H9 (cell line): ENCODE measurements around the gene HHAT. TPM values are rescaled to one million over a fixed set of nuclear protein-coding genes. Genes with fewer than 3 reads are reported as not detected.

Source experiments
- DNase-seq: peaks from one replicate; pipeline ENCODE4 v3.0.0-alpha.2; 2017
- H2AFZ ChIP-seq: one replicate; pipeline ENCODE4 v1.6.1; 2013; ENCODE audit warnings: mild to moderate bottlenecking, low read length, control low read depth, moderate library complexity
- H2AK5ac ChIP-seq: 2 replicates; pipeline ENCODE4 v1.6.1; 2013; ENCODE audit warnings: low read length, control low read depth, mixed read lengths; ENCODE audit not compliant: insufficient read length
- H2BK120ac ChIP-seq: one replicate; pipeline ENCODE4 v1.6.1; 2013; ENCODE audit warnings: low read depth, mild to moderate bottlenecking, low read length, control low read depth, inconsistent platforms; ENCODE audit not compliant: poor library complexity, severe bottlenecking
- H2BK12ac ChIP-seq: 2 replicates; pipeline ENCODE4 v1.6.1; 2013; ENCODE audit warnings: low read length, control low read depth, mixed read lengths, low read depth; ENCODE audit not compliant: insufficient read length
- H2BK15ac ChIP-seq: 2 replicates; pipeline ENCODE4 v1.6.1; 2013; ENCODE audit warnings: low read depth, low read length, control low read depth
- H2BK20ac ChIP-seq: one replicate; pipeline ENCODE4 v1.6.1; 2013; ENCODE audit warnings: low read depth, mild to moderate bottlenecking, low read length, control low read depth, inconsistent platforms; ENCODE audit not compliant: poor library complexity, severe bottlenecking
- H2BK5ac ChIP-seq: 2 replicates; pipeline ENCODE4 v1.6.1; 2013; ENCODE audit warnings: low read length, control low read depth, mixed read lengths; ENCODE audit not compliant: insufficient read length
- H3K14ac ChIP-seq: 2 replicates; pipeline ENCODE4 v1.6.1; 2013; ENCODE audit warnings: low read length, control low read depth; ENCODE audit not compliant: insufficient read depth
- H3K18ac ChIP-seq: 2 replicates; pipeline ENCODE4 v1.6.1; 2013; ENCODE audit warnings: low read depth, mild to moderate bottlenecking, mixed read lengths, low read length, control low read depth; ENCODE audit not compliant: insufficient read length
- H3K23ac ChIP-seq: 2 replicates; pipeline ENCODE4 v1.6.1; 2013; ENCODE audit warnings: low read length, control low read depth, mixed read lengths, low read depth; ENCODE audit not compliant: insufficient read length
- H3K23me2 ChIP-seq: 2 replicates; pipeline ENCODE4 v1.6.1; 2013; ENCODE audit warnings: low read depth, mild to moderate bottlenecking, mixed read lengths, low read length, control low read depth; ENCODE audit not compliant: insufficient read length, poor library complexity, severe bottlenecking
- H3K27ac ChIP-seq: 2 replicates; pipeline ENCODE4 v1.5.1; 2013; ENCODE audit warnings: low read length, control low read depth, mixed read lengths, low read depth; ENCODE audit not compliant: insufficient read length
- H3K27me3 ChIP-seq: 2 replicates; pipeline ENCODE4 v1.6.1; 2013; ENCODE audit warnings: low read length, control low read depth, inconsistent platforms; ENCODE audit not compliant: insufficient read depth
- H3K4ac ChIP-seq: 2 replicates; pipeline ENCODE4 v1.6.1; 2013; ENCODE audit warnings: low read depth, mild to moderate bottlenecking, control low read depth, inconsistent platforms, low read length, moderate library complexity
- H3K4me1 ChIP-seq: 2 replicates; pipeline ENCODE4 v1.6.1; 2013; ENCODE audit warnings: low read length, control low read depth, inconsistent platforms; ENCODE audit not compliant: insufficient read depth
- H3K4me2 ChIP-seq: 2 replicates; pipeline ENCODE4 v1.6.1; 2013; ENCODE audit warnings: low read length, control low read depth, mixed read lengths; ENCODE audit not compliant: insufficient read length, insufficient read depth
- H3K56ac ChIP-seq: 2 replicates; pipeline ENCODE4 v1.6.1; 2013; ENCODE audit warnings: low read depth, mild to moderate bottlenecking, mixed read lengths, low read length, control low read depth; ENCODE audit not compliant: insufficient read length
- H3K79me1 ChIP-seq: 2 replicates; pipeline ENCODE4 v1.6.1; 2013; ENCODE audit warnings: low read depth, mild to moderate bottlenecking, moderate library complexity, low read length, control low read depth, inconsistent platforms; ENCODE audit not compliant: insufficient read depth, poor library complexity, severe bottlenecking
- H3K79me2 ChIP-seq: 2 replicates; pipeline ENCODE4 v1.6.1; 2013; ENCODE audit warnings: low read length, control low read depth, inconsistent platforms; ENCODE audit not compliant: insufficient read depth
- H3K9ac ChIP-seq: 2 replicates; pipeline ENCODE4 v1.6.1; 2013; ENCODE audit warnings: low read length, control low read depth, mixed read lengths; ENCODE audit not compliant: insufficient read length; ENCODE audit errors: extremely low read depth
- H3K9me3 ChIP-seq: one replicate; pipeline ENCODE4 v1.6.1; 2013; ENCODE audit warnings: low read depth, low read length, inconsistent platforms; ENCODE audit not compliant: control insufficient read depth
- H3T11ph ChIP-seq: one replicate; pipeline ENCODE4 v1.6.1; 2013; ENCODE audit warnings: mild to moderate bottlenecking, low read length, control low read depth, inconsistent platforms
- H4K20me1 ChIP-seq: one replicate; pipeline ENCODE4 v1.6.1; 2013; ENCODE audit not compliant: control insufficient read depth, insufficient read length, insufficient read depth
- H4K5ac ChIP-seq: 2 replicates; pipeline ENCODE4 v1.6.1; 2013; ENCODE audit warnings: low read depth, mild to moderate bottlenecking, mixed read lengths, low read length, control low read depth; ENCODE audit not compliant: insufficient read length
- H4K8ac ChIP-seq: replicated peaks from 2 replicates; pipeline ENCODE4 v1.6.1; 2013; ENCODE audit warnings: low read length, control low read depth, mixed read lengths, low read depth; ENCODE audit not compliant: insufficient read length
- H4K91ac ChIP-seq: 2 replicates; pipeline ENCODE4 v1.6.1; 2013; ENCODE audit warnings: low read depth, mild to moderate bottlenecking, moderate library complexity, mixed read lengths, low read length, control low read depth; ENCODE audit not compliant: insufficient read length
- H3K27ac Mint-ChIP-seq, 3 experiments: 2 replicates in 2 of 3; 3 replicates in 1 of 3; pipeline ENCODE4 v1.8.0; 2020 to 2021; ENCODE audit warnings: mixed read lengths in 3 of 3, mild to moderate bottlenecking in 1 of 3, moderate library complexity in 1 of 3
- H3K27me3 Mint-ChIP-seq: 2 replicates; pipeline ENCODE4 v1.8.0; 2021; ENCODE audit warnings: low read depth, mild to moderate bottlenecking, moderate library complexity, mixed read lengths
- H3K36me3 Mint-ChIP-seq, 3 experiments: 2 replicates in 2 of 3; 3 replicates in 1 of 3; pipeline ENCODE4 v1.8.0; 2020 to 2021; ENCODE audit warnings: low read depth in 3 of 3, mixed read lengths in 3 of 3; ENCODE audit not compliant: insufficient read depth in 1 of 3
- H3K4me1 Mint-ChIP-seq, 2 experiments: 2 replicates each; pipeline ENCODE4 v1.8.0; 2020; ENCODE audit warnings: mixed read lengths in 2 of 2
- H3K4me3 Mint-ChIP-seq, 2 experiments: 2 replicates in 1 of 2; 3 replicates in 1 of 2; pipeline ENCODE4 v1.8.0; 2020 to 2021; ENCODE audit warnings: mild to moderate bottlenecking in 2 of 2, mixed read lengths in 2 of 2, moderate library complexity in 1 of 2
- H3K9me3 Mint-ChIP-seq, 2 experiments: 2 replicates in 1 of 2; 3 replicates in 1 of 2; pipeline ENCODE4 v1.8.0; 2020; ENCODE audit warnings: mild to moderate bottlenecking in 2 of 2, mixed read lengths in 2 of 2, moderate library complexity in 1 of 2
- total RNA-seq: library from RNA; stranded (reverse); gene quantifications from 2 replicates; pipeline ENCODE4 v1.2.1, GENCODE V29; 2021
- TF ChIP-seq, protein P1 (sequence below): fragments of 200-600 bp; sonication (generic); conservative IDR thresholded peaks from 3 replicates; pipeline ENCODE4 v1.8.0; 2021; ENCODE audit warnings: antibody characterized with exemption, mild to moderate bottlenecking

Gene HHAT
- total RNA-seq, 1 experiment from 2014 or later: 0.48 TPM

DNA sequence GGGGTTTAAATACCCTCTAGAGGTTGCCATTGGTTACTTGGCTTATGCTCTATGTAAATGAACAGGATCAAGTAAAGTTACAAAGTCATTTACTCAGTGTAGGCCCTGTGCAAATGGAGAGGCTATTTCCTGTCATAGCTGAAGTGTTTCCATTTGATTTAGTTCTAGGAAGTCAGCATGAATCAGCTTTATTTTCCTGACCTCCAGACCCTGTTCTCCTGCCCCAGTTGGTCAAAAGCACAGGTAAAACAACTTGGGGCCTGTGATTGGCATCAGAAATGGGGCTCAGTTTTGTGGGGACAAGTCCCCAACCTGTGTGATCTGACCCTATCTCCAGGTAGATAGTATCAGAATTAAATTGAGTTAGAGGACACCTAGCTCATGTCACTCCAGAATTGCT lies 239.9 kb downstream of the HHAT start:
- Histone ChIP-seq H2AK5ac (no peak overlapping the region), H2BK120ac (no peak overlapping the region), H2BK15ac (no peak overlapping the region), H2BK12ac (no peak overlapping the region), H3K4me1 (no peaks in the 10 kb centered on the region), H3K23me2 (no peaks in the 10 kb centered on the region), H3K9ac (no peak overlapping the region), H3K56ac (no peak overlapping the region), H2BK5ac (no peak overlapping the region), H3K27ac (no peak overlapping the region), H4K8ac (no peak overlapping the region), H3K14ac (no peak overlapping the region), H4K20me1 (no peaks in the 10 kb centered on the region), H3K4me2 (no peak overlapping the region), H3K79me1 (no peaks in the 10 kb centered on the region), H4K91ac (no peak overlapping the region), H4K5ac (no peak overlapping the region), H3K9me3 (no peaks in the 10 kb centered on the region), H3K18ac (no peak overlapping the region), H3K4ac (no peak overlapping the region), H3T11ph (no peak overlapping the region), H3K79me2 (no peaks in the 10 kb centered on the region), H3K23ac (no peak overlapping the region), H2AFZ (no peak overlapping the region), H3K27me3 (no peaks in the 10 kb centered on the region), H2BK20ac (no peak overlapping the region)
- no peak for DNase-seq
- TF ChIP-seq, protein P1, sequence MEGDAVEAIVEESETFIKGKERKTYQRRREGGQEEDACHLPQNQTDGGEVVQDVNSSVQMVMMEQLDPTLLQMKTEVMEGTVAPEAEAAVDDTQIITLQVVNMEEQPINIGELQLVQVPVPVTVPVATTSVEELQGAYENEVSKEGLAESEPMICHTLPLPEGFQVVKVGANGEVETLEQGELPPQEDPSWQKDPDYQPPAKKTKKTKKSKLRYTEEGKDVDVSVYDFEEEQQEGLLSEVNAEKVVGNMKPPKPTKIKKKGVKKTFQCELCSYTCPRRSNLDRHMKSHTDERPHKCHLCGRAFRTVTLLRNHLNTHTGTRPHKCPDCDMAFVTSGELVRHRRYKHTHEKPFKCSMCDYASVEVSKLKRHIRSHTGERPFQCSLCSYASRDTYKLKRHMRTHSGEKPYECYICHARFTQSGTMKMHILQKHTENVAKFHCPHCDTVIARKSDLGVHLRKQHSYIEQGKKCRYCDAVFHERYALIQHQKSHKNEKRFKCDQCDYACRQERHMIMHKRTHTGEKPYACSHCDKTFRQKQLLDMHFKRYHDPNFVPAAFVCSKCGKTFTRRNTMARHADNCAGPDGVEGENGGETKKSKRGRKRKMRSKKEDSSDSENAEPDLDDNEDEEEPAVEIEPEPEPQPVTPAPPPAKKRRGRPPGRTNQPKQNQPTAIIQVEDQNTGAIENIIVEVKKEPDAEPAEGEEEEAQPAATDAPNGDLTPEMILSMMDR: no peak
- Mint-ChIP-seq H3K36me3 (no peaks in the 10 kb centered on the region), H3K27ac (no peak overlapping the region), H3K4me1 (no peaks in the 10 kb centered on the region), H3K27me3 (peaks cover 4% of the 10 kb centered on the region), H3K4me3 (no peak overlapping the region), H3K9me3 (no peaks in the 10 kb centered on the region; a peak in 1 of 5 replicates)
